GM12891 (cell line): ENCODE data around the gene PCNX2.

ENCODE experiments used
- PAX5 ChIP-seq: IDR thresholded peaks from 2 replicates; pipeline ENCODE4 v1.6.1; 2011; ENCODE audit warnings: low read length, moderate library complexity, mild to moderate bottlenecking; ENCODE audit not compliant: insufficient read depth, severe bottlenecking
- POLR2A ChIP-seq: IDR thresholded peaks from 2 replicates; pipeline ENCODE4 v1.6.1; 2011; ENCODE audit warnings: low read depth, low read length, control low read depth
- POLR2AphosphoS5 ChIP-seq: IDR thresholded peaks from 2 replicates; pipeline ENCODE4 v1.6.1; 2011; ENCODE audit warnings: low read depth, low read length, control low read depth
- POU2F2 ChIP-seq: IDR thresholded peaks from 2 replicates; pipeline ENCODE4 v1.6.1; 2011; ENCODE audit warnings: low read depth, mild to moderate bottlenecking, control low read depth, low read length, moderate library complexity
- SPI1 ChIP-seq: IDR thresholded peaks from 2 replicates; pipeline ENCODE4 v1.6.1; 2011; ENCODE audit warnings: low read depth, low read length, control low read depth
- TAF1 ChIP-seq: IDR thresholded peaks from 2 replicates; pipeline ENCODE4 v1.6.1; 2011; ENCODE audit warnings: low read depth, low read length, control low read depth

GRCh38 chr1:233082778-233083550, 212.6 kb downstream of the PCNX2 start:
- TF ChIP-seq POLR2AphosphoS5 (no peak), POLR2A (no peak), SPI1 (no peak), TAF1 (no peak), PAX5 (no peak), POU2F2 (no peak)
